Measurements from ENCODE around the gene CAPG.

The CAPG gene

GRCh38 chr2:85438201-85439024 lies 28.2 kb upstream of the CAPG start:
- DNase-seq, result peak; percentile 57

GRCh38 chr2:85437488-85438200 lies 27.5 kb upstream of the CAPG start:
- peak; percentile 95 for DNase-seq

GRCh38 chr2:85436836-85437487 lies 26.8 kb upstream of the CAPG start:
- DNase-seq, result no peak

GRCh38 chr2:85435981-85436835 lies 26.0 kb upstream of the CAPG start:
- peak; percentile 42 for DNase-seq

- DNase-seq, result no peak
Observed at GRCh38 chr2:85435220-85435958, 25.2 kb upstream of the CAPG start.

- DNase-seq, result peak; percentile 50
Observed at GRCh38 chr2:85434696-85435095, 24.5 kb upstream of the CAPG start.

GRCh38 chr2:85433511-85434089 lies 23.4 kb upstream of the CAPG start:
- no peak for DNase-seq

- DNase-seq, result no peak
Observed at GRCh38 chr2:85431570-85432205, 21.5 kb upstream of the CAPG start.

GRCh38 chr2:85430752-85431569 lies 20.8 kb upstream of the CAPG start:
- no peak for DNase-seq

- no peak for DNase-seq
Observed at GRCh38 chr2:85429924-85430289, 19.7 kb upstream of the CAPG start.

- DNase-seq, result no peak
Observed at GRCh38 chr2:85429213-85429923, 19.2 kb upstream of the CAPG start.

GRCh38 chr2:85428343-85428881 lies 18.2 kb upstream of the CAPG start:
- peak; percentile 59 for DNase-seq

- no peak for DNase-seq
Observed at GRCh38 chr2:85427300-85427835, 17.2 kb upstream of the CAPG start.

- DNase-seq, result no peak
Observed at GRCh38 chr2:85425588-85425987, 15.4 kb upstream of the CAPG start.

- no peak for DNase-seq
Observed at GRCh38 chr2:85423525-85423924, 13.4 kb upstream of the CAPG start.

GRCh38 chr2:85422072-85422457 lies 11.9 kb upstream of the CAPG start:
- DNase-seq, result no peak

GRCh38 chr2:85421260-85422071 lies 11.3 kb upstream of the CAPG start:
- peak; percentile 60 for DNase-seq
